SK-N-SH (cell line): ENCODE data around the gene MYH6. TPM values are rescaled to one million over a fixed set of nuclear protein-coding genes. Genes with fewer than 3 reads are reported as not detected.

Experiments
- CTCF ChIA-PET: fragments of 300-600, 350-600 bp; formaldehyde crosslinking; extraction: SDS; loops from one replicate; lab custom pipeline; 2021; lab: Yijun Ruan, JAX
- POLR2A ChIA-PET: fragments of 350-600 bp; sonication (Branson Sonifier 250); formaldehyde crosslinking; extraction: SDS; loops from one replicate; lab custom pipeline; 2020; ENCODE audit warnings: antibody characterized with exemption, inconsistent platforms; lab: Yijun Ruan, JAX
- DNase-seq: peaks from one replicate; pipeline ENCODE4 v3.0.0; 2012
- H2AFZ ChIP-seq: fragments of 200-600 bp; sonication (generic); 2 replicates; pipeline ENCODE4 v1.8.1; 2016; ENCODE audit warnings: antibody characterized with exemption, mild to moderate bottlenecking, low read depth
- H3F3A ChIP-seq: fragments of 200-600 bp; sonication (generic); replicated peaks from 2 replicates; pipeline ENCODE3; 2016; ENCODE audit warnings: antibody characterized with exemption, mild to moderate bottlenecking; ENCODE audit not compliant: insufficient read depth
- H3K27ac ChIP-seq, 2 experiments: fragments of 200-500 bp in 1 of 2; fragments of 200-600 bp in 1 of 2; sonication (Bioruptor generic) in 1 of 2; sonication (generic), shearing (Covaris generic) in 1 of 2; 2 replicates each; pipeline versions ENCODE4 v1.5.1 to v1.6.1; 2014 to 2016; ENCODE audit warnings: low read depth in 2 of 2, inconsistent platforms in 1 of 2, low read length in 1 of 2, mild to moderate bottlenecking in 1 of 2, mixed read lengths in 1 of 2
- H3K27me3 ChIP-seq: fragments of 200-600 bp; sonication (generic), shearing (Covaris generic); 2 replicates; pipeline ENCODE4 v1.6.1; 2016; ENCODE audit warnings: mixed run types; ENCODE audit not compliant: insufficient read depth
- H3K36me3 ChIP-seq, 2 experiments: fragments of 200-500 bp in 1 of 2; fragments of 200-600 bp in 1 of 2; sonication (Bioruptor generic) in 1 of 2; sonication (generic) in 1 of 2; replicated peaks in 1 of 2; 2 replicates each; pipeline versions ENCODE3 to v1.5.1; 2014 to 2016; ENCODE audit warnings: low read length in 1 of 2, mild to moderate bottlenecking in 1 of 2; ENCODE audit not compliant: insufficient read depth in 2 of 2, control insufficient read depth in 1 of 2
- H3K4me1 ChIP-seq, 2 experiments: fragments of 200-500 bp in 1 of 2; fragments of 200-600 bp in 1 of 2; sonication (Bioruptor generic) in 1 of 2; sonication (generic), shearing (Covaris generic) in 1 of 2; 2 replicates each; pipeline versions ENCODE4 v1.5.1 to v1.6.1; 2014 to 2016; ENCODE audit warnings: low read depth in 1 of 2, low read length in 1 of 2, mixed run types in 1 of 2; ENCODE audit not compliant: insufficient read depth in 2 of 2, control insufficient read depth in 1 of 2
- H3K4me2 ChIP-seq: fragments of 200-600 bp; sonication (generic), shearing (Covaris generic); 2 replicates; pipeline ENCODE4 v1.6.1; 2017; ENCODE audit warnings: mixed run types
- H3K4me3 ChIP-seq, 2 experiments: fragments of 200-500 bp in 1 of 2; fragments of 200-600 bp in 1 of 2; sonication (Bioruptor generic) in 1 of 2; sonication (generic), shearing (Covaris generic) in 1 of 2; 2 replicates each; pipeline versions ENCODE4 v1.5.1 to v1.8.1; 2014 to 2016; ENCODE audit warnings: low read depth in 2 of 2, inconsistent platforms in 1 of 2, low read length in 1 of 2, mild to moderate bottlenecking in 1 of 2, mixed read lengths in 1 of 2, moderate library complexity in 1 of 2
- H3K79me2 ChIP-seq: fragments of 200-600 bp; sonication (generic); 2 replicates; pipeline ENCODE4 v1.8.1; 2017; ENCODE audit warnings: mild to moderate bottlenecking; ENCODE audit not compliant: insufficient read depth
- H3K9ac ChIP-seq: fragments of 200-600 bp; sonication (generic); 2 replicates; pipeline ENCODE4 v1.6.1; 2017; ENCODE audit warnings: mixed run types
- H3K9me2 ChIP-seq: fragments of 200-600 bp; sonication (generic); 2 replicates; pipeline ENCODE4 v1.6.1; 2017; ENCODE audit warnings: mixed run types
- H3K9me3 ChIP-seq: fragments of 200-600 bp; sonication (generic); 2 replicates; pipeline ENCODE4 v1.6.1; 2017; ENCODE audit warnings: mixed run types, mild to moderate bottlenecking, moderate library complexity
- H4K20me1 ChIP-seq: fragments of 200-600 bp; sonication (generic); 2 replicates; pipeline ENCODE4 v1.6.1; 2017; ENCODE audit warnings: mild to moderate bottlenecking, mixed run types; ENCODE audit not compliant: insufficient read depth
- ELF1 ChIP-seq: IDR thresholded peaks from 2 replicates; pipeline ENCODE4 v1.4.0; 2012
- EP300 ChIP-seq, 2 experiments: IDR thresholded peaks; 2 replicates each; pipeline versions ENCODE4 v1.4.0 to v1.6.1; 2012; ENCODE audit warnings: borderline replicate concordance in 1 of 2, low read depth in 1 of 2, low read length in 1 of 2
- FOXJ3 ChIP-seq: sonication (generic); formaldehyde crosslinking; IDR thresholded peaks from 2 replicates; pipeline ENCODE4 v1.5.1; 2020; ENCODE audit warnings: mild to moderate bottlenecking, missing genetic modification reagents
- POLR2AphosphoS5 ChIP-seq: IDR thresholded peaks from 2 replicates; pipeline ENCODE4 v1.6.1; 2012; ENCODE audit warnings: low read depth, low read length
- TAF1 ChIP-seq: IDR thresholded peaks from 2 replicates; pipeline ENCODE4 v1.6.1; 2012; ENCODE audit warnings: low read depth, mild to moderate bottlenecking, low read length, moderate library complexity, borderline replicate concordance
- TEAD4 ChIP-seq: IDR thresholded peaks from 2 replicates; pipeline ENCODE4 v1.4.0; 2012; ENCODE audit warnings: mild to moderate bottlenecking, borderline replicate concordance; ENCODE audit not compliant: insufficient read depth
- USF1 ChIP-seq: IDR thresholded peaks from 2 replicates; pipeline ENCODE4 v1.4.0; 2012; ENCODE audit warnings: low read depth, borderline replicate concordance
- YY1 ChIP-seq: IDR thresholded peaks from 2 replicates; pipeline ENCODE4 v1.4.0; 2012; ENCODE audit warnings: low read depth, mild to moderate bottlenecking
- WGBS: methylation state at CpG from one replicate; pipeline ENCODE4 v1.1.6; 2017; ENCODE audit warnings: low lambda C conversion rate; 5-methylcytosine and 5-hydroxymethylcytosine counted together
- polyA plus RNA-seq, 3 experiments: library from polyadenylated mRNA; depleted of rRNA; stranded (reverse); fragments of >200 nt; gene quantifications; 2 replicates each; pipeline ENCODE4 v1.2.3, GENCODE V29; 2012
- TF ChIP-seq, protein P1 (sequence below): fragments of 150-350 bp; IDR thresholded peaks from 2 replicates; pipeline ENCODE4 v1.6.1; 2016; ENCODE audit warnings: mild to moderate bottlenecking, low read depth, low read length

MYH6 gene
- polyA plus RNA-seq, 1 of the 3 experiments (the other 2 are of a cell fraction), result not detected

DNA sequence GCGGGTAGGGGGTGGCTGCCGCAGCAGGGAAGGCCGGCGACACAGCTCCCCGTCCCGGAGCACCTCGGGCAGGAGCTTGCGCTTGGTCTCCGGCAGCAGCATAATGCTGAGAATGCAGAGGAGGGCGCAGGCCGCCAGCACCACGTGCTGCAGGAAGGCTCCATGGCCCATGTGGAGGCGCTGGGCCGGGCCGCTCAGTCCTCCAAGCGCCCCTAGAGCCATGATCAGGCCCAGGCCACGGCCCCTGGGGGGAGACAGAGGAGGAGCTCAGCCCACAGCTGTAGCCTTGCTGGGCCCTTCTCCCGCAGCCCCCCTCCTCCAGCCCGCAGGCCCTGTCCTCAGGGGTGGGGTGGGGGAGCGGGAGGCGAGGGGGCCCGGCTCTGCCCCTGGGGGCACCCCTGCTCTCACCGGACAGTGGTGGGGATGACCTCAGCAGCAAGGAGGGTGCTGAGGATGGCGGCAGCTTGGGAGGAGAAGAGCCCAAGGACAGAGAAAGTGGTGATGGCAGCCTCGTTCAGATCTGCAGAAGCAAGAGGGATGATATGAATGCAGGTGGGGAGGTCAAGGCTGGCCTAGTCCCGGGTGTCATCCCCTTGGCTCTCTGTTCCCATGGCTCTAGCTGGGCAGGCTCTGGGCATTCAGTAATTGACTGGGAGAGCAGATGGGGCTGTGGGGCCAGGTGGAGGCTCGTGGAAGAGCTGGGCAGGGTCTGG, 61.2 kb downstream of the MYH6 start:
- no peak overlapping the region for H3K4me3 ChIP-seq
- no peaks in the 10 kb centered on the region for H3K79me2 ChIP-seq
- no peaks in the 10 kb centered on the region for H3F3A ChIP-seq
- ChIA-PET CTCF (interaction anchor here (0.9 to 3.5 kb wide), 9 partner anchors 9 to 242 kb away, joined by 3 to 19 read pairs (median 7); partner anchors contain the start of gene PABPN1), POLR2A (interaction anchor here (1.5 to 2.7 kb wide), 3 partner anchors 19 to 24 kb away, joined by 3 to 8 read pairs (median 7); no protein-coding TSS in a partner anchor)
- no peak for DNase-seq
- peaks cover 0 to 8% of the 10 kb centered on the region in 2 experiments; a peak in 1 of 4 replicates for H3K4me1 ChIP-seq
- H3K27ac ChIP-seq, result no peak overlapping the region; a peak in 1 of 4 replicates
- peaks cover 0 to 2% of the 10 kb centered on the region in 2 experiments for H3K36me3 ChIP-seq
- TF ChIP-seq POLR2AphosphoS5, result no peak
- no peak for TF ChIP-seq FOXJ3
- no peaks in the 10 kb centered on the region for H3K27me3 ChIP-seq
- H2AFZ ChIP-seq, result no peak overlapping the region
- H3K4me2 ChIP-seq, result no peak overlapping the region
- no peak overlapping the region for H3K9ac ChIP-seq
- 95% methylated on average over 6 of the region's 27 CpGs for whole genome bisulfite sequencing
- H3K9me2 ChIP-seq, result no peaks in the 10 kb centered on the region
- no peaks in the 10 kb centered on the region for H4K20me1 ChIP-seq
- H3K9me3 ChIP-seq, result no peaks in the 10 kb centered on the region

DNA sequence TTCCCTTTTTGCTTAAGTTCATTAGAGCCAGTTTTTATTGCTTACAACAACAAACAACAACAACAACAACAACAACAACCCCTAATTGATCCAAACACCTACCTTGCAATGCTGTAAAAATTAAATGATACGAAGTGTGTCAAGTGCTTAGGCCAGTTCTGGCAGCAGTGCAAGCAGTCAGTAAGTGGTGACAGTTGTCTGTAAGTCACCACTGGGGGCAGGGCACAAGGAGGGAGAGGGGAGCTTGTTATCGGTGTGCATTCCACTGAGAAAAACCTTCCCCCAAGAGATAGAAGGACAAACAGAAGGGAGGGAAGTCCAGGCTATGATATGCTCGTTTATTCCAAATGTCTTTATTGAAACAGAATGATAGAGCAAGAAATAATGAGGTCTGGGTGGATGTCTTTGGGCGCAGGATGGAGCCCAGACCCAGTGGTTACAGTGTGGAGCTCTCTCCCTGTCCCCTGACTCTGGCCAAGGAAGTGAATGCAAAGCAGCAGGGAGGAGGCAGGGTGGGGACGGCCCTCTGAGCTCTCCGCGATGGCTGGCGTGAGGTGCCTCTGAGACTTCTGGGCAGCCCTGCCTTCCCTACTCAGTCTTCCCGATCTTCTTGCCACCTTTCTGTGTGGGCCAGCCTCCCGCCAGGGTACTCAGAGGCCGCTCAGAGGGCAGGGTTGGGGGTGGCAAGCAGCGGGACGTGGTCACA, 61.9 kb downstream of the MYH6 start:
- no peaks in the 10 kb centered on the region for H3K9me3 ChIP-seq
- WGBS, result 89% methylated on average over 10 of the region's 13 CpGs
- POLR2A ChIA-PET, result interaction anchor here (1.1 to 2.7 kb wide), 4 partner anchors 19 to 25 kb away, joined by 3 to 8 read pairs (median 6); partner anchors contain the start of gene PABPN1
- no peaks in the 10 kb centered on the region for H3K79me2 ChIP-seq
- no peak overlapping the region for H3K4me3 ChIP-seq
- H2AFZ ChIP-seq, result no peak overlapping the region
- no peak overlapping the region; a peak in 1 of 4 replicates for H3K27ac ChIP-seq
- H3K4me1 ChIP-seq, result peaks cover 0 to under 1% of the 10 kb centered on the region in 2 experiments; a peak in 1 of 4 replicates
- peaks cover 0 to 2% of the 10 kb centered on the region in 2 experiments for H3K36me3 ChIP-seq
- no peaks in the 10 kb centered on the region for H3F3A ChIP-seq
- H3K9me2 ChIP-seq, result no peaks in the 10 kb centered on the region
- no peak for DNase-seq
- no peak for TF ChIP-seq YY1
- no peak for TF ChIP-seq USF1
- TF ChIP-seq ELF1, result no peak
- TF ChIP-seq TAF1, result no peak
- TF ChIP-seq, protein P1, sequence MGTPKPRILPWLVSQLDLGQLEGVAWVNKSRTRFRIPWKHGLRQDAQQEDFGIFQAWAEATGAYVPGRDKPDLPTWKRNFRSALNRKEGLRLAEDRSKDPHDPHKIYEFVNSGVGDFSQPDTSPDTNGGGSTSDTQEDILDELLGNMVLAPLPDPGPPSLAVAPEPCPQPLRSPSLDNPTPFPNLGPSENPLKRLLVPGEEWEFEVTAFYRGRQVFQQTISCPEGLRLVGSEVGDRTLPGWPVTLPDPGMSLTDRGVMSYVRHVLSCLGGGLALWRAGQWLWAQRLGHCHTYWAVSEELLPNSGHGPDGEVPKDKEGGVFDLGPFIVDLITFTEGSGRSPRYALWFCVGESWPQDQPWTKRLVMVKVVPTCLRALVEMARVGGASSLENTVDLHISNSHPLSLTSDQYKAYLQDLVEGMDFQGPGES, result no peak
- no peak for TF ChIP-seq EP300 (IDR thresholded peaks at IDR 0.05; ENCODE audit: borderline replicate concordance in 1 of 2, low read depth in 1 of 2, low read length in 1 of 2)
- no peak for TF ChIP-seq TEAD4
- no peaks in the 10 kb centered on the region for H4K20me1 ChIP-seq
- CTCF ChIA-PET, result interaction anchor here (0.9 to 3.5 kb wide), 13 partner anchors 8 to 745 kb away, joined by 3 to 19 read pairs (median 6); partner anchors contain the start of gene PABPN1
- H3K27me3 ChIP-seq, result no peaks in the 10 kb centered on the region
- no peak overlapping the region for H3K9ac ChIP-seq
- no peak overlapping the region for H3K4me2 ChIP-seq
